HG02623 (cell line): ENCODE data around the gene FSIP2.
"Not testable (repeated sequence)": the region's sequence is repeated elsewhere in the genome, so short reads cannot be mapped to it uniquely, and the experiment has no call there.

Experiments
- ATAC-seq: cut with Tn5 transposase; IDR thresholded peaks from one replicate; pipeline ENCODE4 v1.9.1; 2021; ENCODE audit warnings: moderate library complexity; ENCODE audit not compliant: unreplicated experiment

The FSIP2 gene

GRCh38 chr2:185806783-185807182 is 68.2 kb downstream of the FSIP2 start:
- no peak for ATAC-seq

- no peak for ATAC-seq
These were observed 68.7 kb downstream of the FSIP2 start for GRCh38 chr2:185807351-185807750.

- no peak for ATAC-seq
These were observed 73.0 kb downstream of the FSIP2 start for GRCh38 chr2:185811580-185811979.

- no peak for ATAC-seq
These were observed 75.1 kb downstream of the FSIP2 start for GRCh38 chr2:185813707-185814106.

- ATAC-seq = no peak
These were observed 79.4 kb downstream of the FSIP2 start for GRCh38 chr2:185817991-185818390.

- ATAC-seq = no peak
These were observed 82.9 kb downstream of the FSIP2 start for GRCh38 chr2:185821467-185821866.

- ATAC-seq = no peak
These were observed 85.2 kb downstream of the FSIP2 start for GRCh38 chr2:185823773-185824172.

- ATAC-seq = no peak
These were observed 87.0 kb downstream of the FSIP2 start for GRCh38 chr2:185825557-185825956.

- no peak for ATAC-seq
These were observed 89.7 kb downstream of the FSIP2 start for GRCh38 chr2:185828326-185828725.

GRCh38 chr2:185833864-185834263 is 95.3 kb downstream of the FSIP2 start:
- ATAC-seq = no peak

GRCh38 chr2:185835974-185836373 is 97.4 kb downstream of the FSIP2 start:
- no peak for ATAC-seq

GRCh38 chr2:185854885-185855284 is 116.3 kb downstream of the FSIP2 start:
- ATAC-seq = no peak

- no peak for ATAC-seq
These were observed 119.1 kb downstream of the FSIP2 start for GRCh38 chr2:185857691-185858090.

- ATAC-seq = no peak
These were observed 120.9 kb downstream of the FSIP2 start for GRCh38 chr2:185859506-185859905.

GRCh38 chr2:185860321-185860720 is 121.7 kb downstream of the FSIP2 start:
- no peak for ATAC-seq

- ATAC-seq = no peak
These were observed 124.2 kb downstream of the FSIP2 start for GRCh38 chr2:185862657-185863398.

- not testable (repeated sequence) for ATAC-seq
These were observed 126.1 kb downstream of the FSIP2 start for GRCh38 chr2:185864468-185865260.

- no peak for ATAC-seq
These were observed 136.7 kb downstream of the FSIP2 start for GRCh38 chr2:185875136-185875931.

GRCh38 chr2:185876234-185876633 is 137.6 kb downstream of the FSIP2 start:
- ATAC-seq = no peak

GRCh38 chr2:185880396-185880795 is 141.8 kb downstream of the FSIP2 start:
- no peak for ATAC-seq
